Mesenchymal stem cell (in vitro differentiated cells and primary cell): ENCODE measurements around the gene LY6G5B.

ENCODE experiments used
- DNase-seq: peaks from one replicate; pipeline ENCODE4 v3.0.0-alpha.2; 2013
- H2AFZ ChIP-seq: one replicate; pipeline ENCODE4 v1.6.1; 2013; ENCODE audit warnings: low read depth, mild to moderate bottlenecking, control low read depth, inconsistent platforms, low read length, moderate library complexity
- H2AK5ac ChIP-seq: 2 replicates; pipeline ENCODE4 v1.6.1; 2013; ENCODE audit warnings: low read length, moderate library complexity, mild to moderate bottlenecking, inconsistent platforms; ENCODE audit not compliant: severe bottlenecking
- H2BK120ac ChIP-seq: one replicate; pipeline ENCODE4 v1.6.1; 2013; ENCODE audit warnings: low read depth, mild to moderate bottlenecking, inconsistent platforms, low read length, moderate library complexity
- H2BK12ac ChIP-seq, 2 experiments: one replicate each; pipeline ENCODE4 v1.6.1; 2013; ENCODE audit warnings: inconsistent platforms in 2 of 2, low read length in 2 of 2, mild to moderate bottlenecking in 2 of 2, moderate library complexity in 2 of 2, control low read depth in 1 of 2
- H2BK15ac ChIP-seq: one replicate; pipeline ENCODE4 v1.6.1; 2013; ENCODE audit warnings: mild to moderate bottlenecking, low read depth, inconsistent platforms; ENCODE audit not compliant: poor library complexity, severe bottlenecking
- H2BK5ac ChIP-seq: 2 replicates; pipeline ENCODE4 v1.6.1; 2013; ENCODE audit warnings: low read depth, mild to moderate bottlenecking, low read length, control low read depth, inconsistent platforms; ENCODE audit not compliant: poor library complexity, severe bottlenecking
- H3K14ac ChIP-seq, 2 experiments: one replicate each; pipeline ENCODE4 v1.6.1; 2013; ENCODE audit warnings: inconsistent platforms in 2 of 2, low read length in 2 of 2, control low read depth in 1 of 2, mild to moderate bottlenecking in 1 of 2, moderate library complexity in 1 of 2
- H3K18ac ChIP-seq, 2 experiments: one replicate each; pipeline ENCODE4 v1.6.1; 2013; ENCODE audit warnings: inconsistent platforms in 2 of 2, low read length in 2 of 2, control low read depth in 1 of 2, low read depth in 1 of 2, mild to moderate bottlenecking in 1 of 2
- H3K23ac ChIP-seq, 2 experiments: one replicate each; pipeline ENCODE4 v1.6.1; 2013; ENCODE audit warnings: inconsistent platforms in 2 of 2, low read length in 2 of 2, mild to moderate bottlenecking in 2 of 2, moderate library complexity in 2 of 2, control low read depth in 1 of 2
- H3K27ac ChIP-seq: 2 replicates; pipeline ENCODE4 v1.5.1; 2013; ENCODE audit warnings: mild to moderate bottlenecking, moderate library complexity, low read length, control low read depth, inconsistent platforms; ENCODE audit not compliant: poor library complexity, severe bottlenecking
- H3K27me3 ChIP-seq, 2 experiments: 2 replicates each; pipeline versions ENCODE4 v1.6.1 to v1.7.0; 2013; ENCODE audit warnings: low read length in 2 of 2, mild to moderate bottlenecking in 2 of 2, moderate library complexity in 2 of 2, control low read depth in 1 of 2, inconsistent platforms in 1 of 2; ENCODE audit not compliant: control insufficient read depth in 1 of 2, insufficient read depth in 1 of 2
- H3K36me3 ChIP-seq, 2 experiments: 2 replicates each; pipeline versions ENCODE4 v1.6.1 to v1.7.0; 2013; ENCODE audit warnings: low read length in 2 of 2, control low read depth in 1 of 2, inconsistent platforms in 1 of 2, low read depth in 1 of 2, mild to moderate bottlenecking in 1 of 2; ENCODE audit not compliant: insufficient read depth in 2 of 2, control insufficient read depth in 1 of 2
- H3K4ac ChIP-seq, 2 experiments: one replicate each; pipeline ENCODE4 v1.6.1; 2013; ENCODE audit warnings: inconsistent platforms in 2 of 2, low read length in 2 of 2, mild to moderate bottlenecking in 2 of 2, moderate library complexity in 2 of 2, control low read depth in 1 of 2, low read depth in 1 of 2
- H3K4me1 ChIP-seq: 2 replicates; pipeline ENCODE4 v1.6.1; 2013; ENCODE audit warnings: low read depth, low read length, control low read depth; ENCODE audit not compliant: control insufficient read depth, insufficient read depth
- H3K4me2 ChIP-seq: 2 replicates; pipeline ENCODE4 v1.6.1; 2013; ENCODE audit warnings: low read length, mild to moderate bottlenecking, inconsistent platforms; ENCODE audit not compliant: poor library complexity, severe bottlenecking
- H3K4me3 ChIP-seq, 2 experiments: 2 replicates each; pipeline versions ENCODE4 v1.5.1 to v1.7.0; 2013; ENCODE audit warnings: low read length in 2 of 2, mild to moderate bottlenecking in 2 of 2, control low read depth in 1 of 2, low read depth in 1 of 2; ENCODE audit not compliant: insufficient read depth in 1 of 2
- H3K79me1 ChIP-seq: replicated peaks from 2 replicates; pipeline ENCODE4 v1.6.1; 2013; ENCODE audit warnings: mild to moderate bottlenecking, control low read depth, low read length, inconsistent platforms; ENCODE audit not compliant: poor library complexity, severe bottlenecking
- H3K9ac ChIP-seq: 2 replicates; pipeline ENCODE4 v1.7.0; 2013; ENCODE audit warnings: mild to moderate bottlenecking, low read length, moderate library complexity
- H3K9me3 ChIP-seq: 2 replicates; pipeline ENCODE4 v1.7.0; 2013; ENCODE audit warnings: mild to moderate bottlenecking, low read length; ENCODE audit not compliant: control insufficient read depth
- H4K8ac ChIP-seq: one replicate; pipeline ENCODE4 v1.6.1; 2013; ENCODE audit warnings: inconsistent platforms, mild to moderate bottlenecking, low read length, moderate library complexity
- H4K91ac ChIP-seq: one replicate; pipeline ENCODE4 v1.6.1; 2013; ENCODE audit warnings: mild to moderate bottlenecking, low read length, inconsistent platforms
- WGBS: methylation state at CpG from one replicate; pipeline ENCODE4 v1.1.7; 2013; ENCODE audit warnings: mixed read lengths; 5-methylcytosine and 5-hydroxymethylcytosine counted together

The LY6G5B gene

DNA sequence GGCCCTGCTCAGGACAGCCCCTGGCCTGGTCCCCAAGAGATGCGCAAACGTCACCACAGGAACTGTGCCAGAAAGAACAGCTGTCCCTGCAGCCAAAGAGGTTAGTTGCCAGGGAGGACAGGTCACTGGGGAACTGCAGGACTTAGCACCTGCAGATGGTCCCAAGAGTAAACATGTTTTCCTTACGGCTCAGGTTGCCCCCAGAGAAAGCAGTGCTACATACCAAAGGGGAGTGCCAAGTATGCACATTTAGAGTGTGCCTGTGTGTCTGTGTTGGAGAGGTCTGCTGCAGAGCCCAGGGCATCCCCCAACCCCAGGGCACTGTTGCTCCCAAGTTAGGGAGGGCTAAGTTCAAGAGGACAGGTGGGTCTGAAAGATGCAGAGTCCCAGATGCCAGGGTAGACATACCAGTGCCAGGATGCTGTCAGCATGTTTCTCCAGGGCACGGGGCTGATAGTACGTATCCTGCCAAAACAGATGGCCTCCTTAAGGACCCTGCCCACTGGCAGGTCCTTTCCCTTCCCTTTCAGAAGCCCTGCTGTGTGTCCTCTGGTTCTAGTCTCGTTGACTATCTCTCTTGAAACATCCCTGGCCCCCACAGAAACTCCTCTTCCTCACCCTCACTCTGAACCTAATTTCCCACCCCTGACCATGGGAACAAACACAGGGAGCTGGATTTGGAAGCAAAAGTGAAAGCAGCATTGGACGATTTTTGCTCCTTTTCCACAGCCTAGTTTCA is 32.1 kb downstream of the LY6G5B start:
- 49% methylated on average over 7 of the region's 7 CpGs for WGBS

DNA sequence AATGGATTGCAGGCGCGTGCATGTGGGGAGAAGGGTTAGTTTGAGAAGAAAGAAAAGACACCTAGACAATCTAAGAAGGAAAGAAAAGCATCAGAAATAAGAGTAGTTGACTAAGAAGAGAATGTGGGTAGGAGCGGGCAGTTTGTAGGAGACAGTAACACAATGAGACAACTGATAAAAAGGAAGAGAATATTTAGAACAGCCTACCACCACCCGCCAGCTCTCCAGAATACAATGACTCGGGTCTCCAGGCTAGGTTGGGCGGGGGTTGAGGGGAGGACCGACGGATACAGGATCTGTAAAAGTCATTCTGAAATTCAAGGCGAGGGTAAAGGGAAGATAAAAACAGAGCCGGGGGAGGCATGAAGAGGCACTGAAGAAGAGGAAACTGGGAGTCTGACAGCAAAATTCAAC is 32.6 kb downstream of the LY6G5B start:
- H2AFZ ChIP-seq: peak overlapping the region; percentile 62
- H3K4me2 ChIP-seq: peak overlapping the region; percentile 70

More for the DNA sequence above, 32.1 kb downstream of the LY6G5B start:
- Histone ChIP-seq H4K91ac (no peak overlapping the region), H3K23ac (no peak overlapping the region), H2AFZ (no peak overlapping the region), H3K36me3 (peaks cover 13 to 20% of the 10 kb centered on the region in 2 experiments), H3K27ac (no peak overlapping the region), H3K4me2 (peak overlapping the region; percentile 70), H2BK120ac (no peak overlapping the region), H4K8ac (no peak overlapping the region), H3K4me3 (peak overlapping the region; percentile 21 to 97), H3K4ac (peak overlapping the region in 1 of 2 experiments; percentile 15), H3K9me3 (no peaks in the 10 kb centered on the region), H3K9ac (peak overlapping the region; percentile 98), H3K18ac (peak overlapping the region in 1 of 2 experiments; percentile 41), H2BK5ac (no peak overlapping the region), H2AK5ac (no peak overlapping the region), H3K4me1 (peaks cover 15% of the 10 kb centered on the region), H2BK12ac (no peak overlapping the region), H3K14ac (peak overlapping the region in 1 of 2 experiments; percentile 19), H3K27me3 (no peaks in the 10 kb centered on the region), H3K79me1 (peaks cover 18% of the 10 kb centered on the region), H2BK15ac (peak overlapping the region; percentile 76)
- peak; percentile 66 for DNase-seq

DNA sequence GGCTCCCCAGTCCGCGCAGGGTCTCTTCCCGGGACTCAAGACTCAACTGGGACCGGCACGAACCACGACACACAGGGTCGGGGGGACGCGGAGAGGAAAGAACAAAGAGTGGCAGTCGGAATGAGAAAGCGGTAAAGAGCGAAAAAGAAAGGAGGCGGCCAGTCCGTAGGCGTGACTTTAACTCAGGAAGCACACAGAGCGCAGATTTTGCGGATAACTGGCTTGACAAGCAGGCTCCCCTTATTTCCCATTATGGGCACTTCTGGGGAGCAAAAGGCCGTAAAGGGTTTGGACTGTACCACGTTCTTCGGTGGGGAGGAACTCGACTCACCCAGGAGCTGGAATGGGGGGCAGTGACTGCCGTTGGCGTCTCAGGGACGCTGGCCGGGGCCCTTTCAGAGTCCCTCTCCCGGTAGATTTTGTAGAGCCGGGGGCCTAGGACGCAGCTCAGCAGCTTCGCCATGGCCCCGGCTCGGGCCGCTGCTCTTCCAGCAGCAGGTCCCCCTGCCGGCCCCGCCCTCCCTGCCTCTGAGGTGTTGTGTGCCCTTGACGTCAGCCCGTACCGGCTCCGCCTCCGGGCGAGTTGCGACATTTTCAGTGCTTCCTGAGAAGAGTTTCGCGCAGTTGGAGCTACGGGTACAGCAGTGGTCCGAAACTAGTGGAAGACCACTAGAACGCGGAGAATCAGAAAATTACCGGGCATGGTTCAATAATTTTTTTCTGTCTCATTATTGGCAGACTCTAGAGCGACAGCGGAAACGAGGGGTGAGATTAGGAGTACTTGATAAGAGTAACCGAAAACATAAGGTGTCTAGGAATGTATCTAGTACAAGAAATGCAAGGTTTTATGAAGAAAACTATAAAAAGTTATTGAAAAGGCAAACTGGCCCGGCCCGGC is 33.3 kb downstream of the LY6G5B start, which contains the start of gene ABHD16A:
ABHD16A (minus strand) TSS at position 506 of the 898 bp plus-strand sequence; CDS start at position 463, 43 bp downstream.
- H3K36me3 ChIP-seq: peaks cover 11 to 17% of the 10 kb centered on the region in 2 experiments
- peak within 1 kb of the TSS; percentile 98 for H3K9ac ChIP-seq
- H2BK15ac ChIP-seq: peak within 1 kb of the TSS; percentile 76
- no peaks in the 10 kb centered on the region for H3K9me3 ChIP-seq
- peak within 1 kb of the TSS; percentile 80 for H4K8ac ChIP-seq
- H3K4ac ChIP-seq: peak within 1 kb of the TSS; percentile 58 to 96
- H3K4me1 ChIP-seq: peaks cover 15% of the 10 kb centered on the region
- H3K14ac ChIP-seq: peak within 1 kb of the TSS in 1 of 2 experiments; percentile 71
- H3K27ac ChIP-seq: peak within 1 kb of the TSS; percentile 88
- no peaks in the 10 kb centered on the region for H3K27me3 ChIP-seq
- H3K23ac ChIP-seq: peak within 1 kb of the TSS in 1 of 2 experiments; percentile 64
- peak within 1 kb of the TSS; percentile 78 for H2AFZ ChIP-seq
- no peak within 1 kb of the TSS for H4K91ac ChIP-seq
- peaks cover 15% of the 10 kb centered on the region for H3K79me1 ChIP-seq
- peak within 1 kb of the TSS; percentile 78 to 97 for H3K4me3 ChIP-seq
- peak within 1 kb of the TSS; percentile 70 for H3K4me2 ChIP-seq
- H2AK5ac ChIP-seq: peak within 1 kb of the TSS; percentile 82
- WGBS: 4% methylated on average over 54 of the region's 54 CpGs
- H2BK5ac ChIP-seq: peak within 1 kb of the TSS; percentile 78
- H3K18ac ChIP-seq: peak within 1 kb of the TSS; percentile 17 to 94
- H2BK120ac ChIP-seq: no peak within 1 kb of the TSS
- H2BK12ac ChIP-seq: peak within 1 kb of the TSS in 1 of 2 experiments; percentile 44
- DNase-seq: peak; percentile 98

More for the DNA sequence above, 32.6 kb downstream of the LY6G5B start:
- Histone ChIP-seq H3K27ac (peak overlapping the region; percentile 88), H3K14ac (peak overlapping the region in 1 of 2 experiments; percentile 71), H3K18ac (peak overlapping the region; percentile 17 to 94), H3K4me3 (peak overlapping the region; percentile 78 to 97), H3K36me3 (peaks cover 11 to 17% of the 10 kb centered on the region in 2 experiments), H2BK12ac (no peak overlapping the region), H2BK120ac (no peak overlapping the region), H3K79me1 (peaks cover 18% of the 10 kb centered on the region), H3K4me1 (peaks cover 15% of the 10 kb centered on the region), H3K4ac (peak overlapping the region; percentile 1 to 96), H3K27me3 (no peaks in the 10 kb centered on the region), H2AK5ac (no peak overlapping the region), H3K9ac (peak overlapping the region; percentile 98), H2BK15ac (no peak overlapping the region), H4K91ac (no peak overlapping the region), H2BK5ac (no peak overlapping the region), H4K8ac (no peak overlapping the region), H3K23ac (no peak overlapping the region), H3K9me3 (no peaks in the 10 kb centered on the region)
- whole genome bisulfite sequencing: 6% methylated on average over 8 of the region's 10 CpGs
- no peak for DNase-seq
